GM20000 (cell line): Measurements from ENCODE around the gene SYT3.

Experiments
- DNase-seq: peaks from one replicate; pipeline ENCODE4 v3.0.0; 2012; ENCODE audit warnings: low spot score
- TF ChIP-seq, protein P1 (sequence below): IDR thresholded peaks from 2 replicates; pipeline ENCODE4 v1.5.1; 2012; ENCODE audit warnings: mild to moderate bottlenecking, control low read depth; ENCODE audit errors: extremely low read depth, missing control alignments

The SYT3 gene

DNA sequence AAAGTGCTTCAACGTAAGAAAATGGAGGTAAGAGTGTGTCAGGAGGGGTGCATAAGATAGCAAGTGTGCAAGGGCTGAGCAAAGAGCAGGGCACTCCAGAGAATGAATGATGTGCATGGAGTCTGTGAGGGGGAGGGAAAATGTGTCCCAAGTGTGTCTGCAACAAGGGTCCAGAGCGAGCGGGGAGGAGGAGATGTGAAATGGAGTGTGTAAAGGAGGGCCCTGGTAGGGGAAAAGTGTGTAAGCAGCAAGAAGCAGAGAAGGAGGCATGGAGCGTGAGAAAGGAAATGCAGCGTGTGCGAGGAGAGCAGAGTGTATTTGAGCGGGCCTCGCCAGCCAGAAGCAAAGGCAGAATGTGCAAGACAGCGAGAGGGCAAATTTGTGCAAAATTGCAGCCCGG, 21.3 kb upstream of the SYT3 start:
- no peak for DNase-seq
- TF ChIP-seq, protein P1, sequence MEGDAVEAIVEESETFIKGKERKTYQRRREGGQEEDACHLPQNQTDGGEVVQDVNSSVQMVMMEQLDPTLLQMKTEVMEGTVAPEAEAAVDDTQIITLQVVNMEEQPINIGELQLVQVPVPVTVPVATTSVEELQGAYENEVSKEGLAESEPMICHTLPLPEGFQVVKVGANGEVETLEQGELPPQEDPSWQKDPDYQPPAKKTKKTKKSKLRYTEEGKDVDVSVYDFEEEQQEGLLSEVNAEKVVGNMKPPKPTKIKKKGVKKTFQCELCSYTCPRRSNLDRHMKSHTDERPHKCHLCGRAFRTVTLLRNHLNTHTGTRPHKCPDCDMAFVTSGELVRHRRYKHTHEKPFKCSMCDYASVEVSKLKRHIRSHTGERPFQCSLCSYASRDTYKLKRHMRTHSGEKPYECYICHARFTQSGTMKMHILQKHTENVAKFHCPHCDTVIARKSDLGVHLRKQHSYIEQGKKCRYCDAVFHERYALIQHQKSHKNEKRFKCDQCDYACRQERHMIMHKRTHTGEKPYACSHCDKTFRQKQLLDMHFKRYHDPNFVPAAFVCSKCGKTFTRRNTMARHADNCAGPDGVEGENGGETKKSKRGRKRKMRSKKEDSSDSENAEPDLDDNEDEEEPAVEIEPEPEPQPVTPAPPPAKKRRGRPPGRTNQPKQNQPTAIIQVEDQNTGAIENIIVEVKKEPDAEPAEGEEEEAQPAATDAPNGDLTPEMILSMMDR = no peak

DNA sequence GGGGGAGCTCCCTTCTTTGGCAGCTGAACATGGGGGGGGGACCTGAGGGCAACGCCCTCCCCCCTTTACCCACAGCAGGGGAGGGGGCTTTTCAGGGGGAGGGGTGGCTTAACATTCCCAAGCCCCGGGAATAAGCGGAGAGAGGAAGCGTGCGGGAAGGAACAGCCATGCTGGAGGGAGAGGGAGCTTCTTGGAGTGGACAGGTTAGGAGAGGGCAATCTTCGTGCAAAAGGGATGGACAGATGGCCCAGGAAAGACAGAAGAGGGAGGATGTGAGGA, 20.3 kb upstream of the SYT3 start:
- TF ChIP-seq, protein P1 = no peak
- no peak for DNase-seq

DNA sequence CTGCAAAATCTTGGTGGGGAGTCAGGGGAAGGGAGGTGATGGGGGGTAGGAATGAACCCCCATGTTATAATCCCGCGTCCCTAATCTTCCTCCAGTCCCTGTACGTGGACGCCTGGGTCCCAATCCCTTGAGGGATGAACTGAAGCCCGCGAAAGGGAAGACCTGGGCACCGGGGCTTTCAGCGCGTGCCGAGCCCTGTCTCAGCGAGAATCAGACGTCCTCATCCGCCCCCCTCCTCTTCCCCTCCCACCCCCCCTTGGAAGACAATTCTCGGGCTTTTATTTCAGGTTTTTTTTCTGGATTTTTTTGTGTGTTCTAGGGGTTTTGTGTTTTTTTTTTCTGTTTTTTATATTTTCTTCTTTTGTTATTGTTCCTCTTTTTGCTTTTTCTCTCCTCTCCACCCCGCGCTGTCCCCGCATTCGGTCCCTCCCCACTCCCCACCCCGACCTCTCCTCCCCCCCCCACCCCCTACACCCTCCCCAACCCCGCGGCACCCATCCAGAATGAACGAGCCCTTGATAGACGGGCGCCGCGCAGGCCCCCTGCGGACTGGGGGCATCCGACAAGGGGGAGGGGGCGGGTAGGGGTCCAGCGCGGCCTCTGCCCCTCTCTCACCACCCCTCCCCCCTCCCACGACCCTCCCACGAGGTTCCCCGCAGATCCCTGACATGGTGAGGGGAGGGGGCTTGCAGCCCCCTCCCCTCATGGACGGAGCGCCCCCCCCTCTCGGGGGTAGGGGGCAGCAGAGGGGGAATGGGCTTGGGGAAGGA, 19.8 kb upstream of the SYT3 start:
- TF ChIP-seq, protein P1 = no peak
- DNase-seq = no peak

DNA sequence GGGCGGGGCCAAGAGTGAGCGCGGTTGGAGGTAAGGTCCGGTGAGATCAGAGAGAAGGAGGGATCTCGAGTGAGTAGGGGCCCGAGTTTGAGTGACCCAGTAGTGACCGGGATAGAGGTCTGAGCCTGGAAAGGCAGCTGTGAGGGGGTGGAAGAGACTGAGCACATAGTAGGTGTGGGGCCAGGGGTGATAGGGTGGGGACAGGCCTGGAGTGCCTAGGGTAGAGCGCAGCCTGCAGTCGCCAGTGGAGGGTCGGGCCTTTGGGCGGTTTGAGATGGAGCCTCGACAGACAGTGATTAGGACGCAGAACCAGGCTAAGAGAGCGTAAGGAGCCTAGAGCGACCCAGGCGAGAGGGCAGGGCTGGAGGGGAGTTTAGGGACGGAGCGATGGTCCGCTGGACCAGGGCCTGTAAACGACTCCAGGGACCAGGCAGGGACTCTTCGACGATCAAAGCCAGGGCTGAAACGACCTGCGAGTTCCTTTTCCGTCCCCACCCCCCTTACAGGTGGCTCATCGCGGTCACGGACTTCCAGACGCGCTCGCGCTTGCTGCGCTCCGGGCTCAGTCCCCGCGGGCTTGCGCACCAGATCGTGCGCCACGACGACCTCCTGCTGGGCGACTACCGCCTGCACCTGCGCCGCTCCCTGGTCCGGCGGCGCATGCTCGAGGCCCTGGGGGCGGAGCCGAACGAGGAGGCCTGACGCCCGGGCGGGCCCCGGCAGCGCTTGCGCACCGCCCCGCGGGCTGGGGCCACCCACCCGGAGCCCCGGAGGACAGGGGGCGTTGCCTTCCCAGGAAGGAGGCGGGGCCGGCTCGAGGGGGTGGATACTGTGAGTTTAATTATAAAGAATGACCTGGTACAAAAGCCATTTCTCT, 19.0 kb upstream of the SYT3 start:
- TF ChIP-seq, protein P1 = no peak
- peak; percentile 84 for DNase-seq

DNA sequence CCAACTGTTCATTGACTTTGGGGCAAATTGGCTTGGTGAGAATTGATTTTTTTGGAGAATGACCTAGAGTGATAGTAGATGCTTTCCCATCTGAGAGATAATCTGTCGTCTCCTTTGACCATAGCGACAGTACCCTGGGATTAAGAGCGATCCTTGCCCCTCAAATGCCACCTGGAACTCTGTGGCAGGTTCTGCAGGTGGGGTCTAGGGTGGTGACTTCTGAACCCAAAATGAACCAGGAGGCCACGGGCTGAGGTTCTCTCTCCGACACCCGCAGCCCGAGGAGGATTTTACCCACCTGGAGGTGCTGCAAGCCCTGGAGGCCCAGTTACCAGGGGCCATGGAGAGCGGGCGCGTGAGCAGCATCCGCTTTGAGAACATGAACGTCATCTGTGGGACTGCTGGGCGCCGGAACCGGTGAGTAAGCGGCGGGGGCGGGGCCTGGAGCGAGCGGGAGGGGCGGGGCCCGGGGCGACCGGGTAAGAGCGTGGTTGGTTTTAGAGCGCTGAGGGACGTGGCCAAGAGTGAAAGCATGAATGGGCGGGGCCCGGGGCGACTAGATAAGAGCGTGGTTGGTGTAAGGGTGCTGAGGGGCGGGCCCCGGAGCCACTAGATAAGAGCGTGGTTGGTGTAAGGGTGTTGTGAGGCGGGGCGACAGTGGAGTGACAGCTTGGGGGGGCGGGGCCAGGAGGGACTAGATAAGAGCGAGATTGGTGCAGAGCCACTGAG, 18.2 kb upstream of the SYT3 start:
- peak; percentile 82 for DNase-seq
- TF ChIP-seq, protein P1 = no peak

DNA sequence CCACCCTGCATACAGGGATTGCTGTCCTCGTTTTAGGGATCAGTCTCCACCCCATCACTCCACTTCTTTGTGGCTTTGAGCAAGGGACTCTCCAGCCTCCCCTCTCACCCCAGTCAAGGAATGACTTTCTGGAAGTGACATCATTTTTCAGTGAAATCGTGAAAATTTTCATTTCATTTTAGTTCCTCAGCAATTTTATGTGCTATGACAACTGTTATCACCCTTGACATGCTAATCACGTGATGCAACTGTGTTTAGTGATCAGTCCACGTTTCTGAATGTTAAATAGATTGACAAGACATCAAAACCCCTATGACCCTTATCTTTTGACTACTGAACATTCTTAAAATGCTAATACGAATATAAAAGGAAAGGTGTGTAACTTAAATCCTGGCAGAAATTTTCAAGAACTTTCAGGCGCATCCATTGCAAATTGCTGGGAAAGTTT, 17.6 kb upstream of the SYT3 start:
- DNase-seq = no peak
- TF ChIP-seq, protein P1 = no peak

DNA sequence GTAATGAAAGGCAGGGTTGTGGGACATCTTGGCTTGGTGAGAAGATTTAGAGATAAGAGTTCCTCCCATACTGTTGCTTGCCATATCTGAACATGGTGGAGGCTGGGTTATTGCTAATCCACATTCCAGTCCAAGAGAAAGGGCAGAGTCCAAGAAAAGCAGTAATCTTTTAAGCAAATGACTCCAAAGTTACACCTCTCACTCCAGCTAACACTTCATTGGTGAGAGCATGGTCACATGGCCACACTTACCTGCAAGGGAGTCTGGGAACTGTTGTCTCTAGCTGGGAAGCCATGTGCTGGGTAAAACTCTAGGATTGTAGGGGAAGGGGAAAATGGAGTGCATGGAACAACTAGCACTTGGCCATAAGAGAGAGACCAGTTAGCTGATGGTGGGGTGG, 15.2 kb upstream of the SYT3 start:
- no peak for DNase-seq
- TF ChIP-seq, protein P1 = no peak
